ENCODE data around the gene CELA3B. TPM values are rescaled to one million over a fixed set of nuclear protein-coding genes. Genes with fewer than 3 reads are reported as not detected.

CELA3B gene
- total and polyA plus RNA-seq, 2 of the 13 experiments (the other 11 are each of a cell fraction or from before 2014, with no cell fraction given), result 0.34 TPM; not detected in 1

- no peak for TF ChIP-seq ETS1 (CRISPR knock-in tag; IDR thresholded peaks at IDR 0.05)
- peak; percentile 91 for TF ChIP-seq SP5 (CRISPR knock-in tag; IDR thresholded peaks at IDR 0.05; ENCODE audit: borderline replicate concordance, low read depth)
- TF ChIP-seq SNAPC2 (CRISPR knock-in tag; IDR thresholded peaks at IDR 0.05), result peak; percentile 65; the same call in 1 of the 2 replicates
- TF ChIP-seq RELA (CRISPR knock-in tag; IDR thresholded peaks at IDR 0.05), result no peak
- TF ChIP-seq ZNF292 (CRISPR knock-in tag; IDR thresholded peaks at IDR 0.05; ENCODE audit: borderline replicate concordance, low read depth), result peak; percentile 80; the same call in 1 of the 2 replicates
- TF ChIP-seq RXRB (CRISPR knock-in tag; IDR thresholded peaks at IDR 0.05; ENCODE audit: borderline replicate concordance), result peak; percentile 76
- TF ChIP-seq ZNF121 (CRISPR knock-in tag; IDR thresholded peaks at IDR 0.05), result no peak
- peak; percentile 52; the same call in 1 of the 2 replicates for TF ChIP-seq ZNF747 (CRISPR knock-in tag; IDR thresholded peaks at IDR 0.05; ENCODE audit: borderline replicate concordance)
- no peak for TF ChIP-seq HOXD1 (CRISPR knock-in tag; IDR thresholded peaks at IDR 0.05)
- peak; percentile 57; the same call in 1 of the 2 replicates for TF ChIP-seq ZC3H13 (CRISPR knock-in tag; IDR thresholded peaks at IDR 0.05)
- TF ChIP-seq ZSCAN30 (CRISPR knock-in tag; IDR thresholded peaks at IDR 0.05), result no peak
- no peak for TF ChIP-seq ZNF558 (CRISPR knock-in tag; IDR thresholded peaks at IDR 0.05; ENCODE audit: borderline replicate concordance)
- TF ChIP-seq TBP (CRISPR knock-in tag; IDR thresholded peaks at IDR 0.05), result 0 out of 2 replicates have a peak, but pooled peaks have one; percentile 40
- TF ChIP-seq, protein P1, sequence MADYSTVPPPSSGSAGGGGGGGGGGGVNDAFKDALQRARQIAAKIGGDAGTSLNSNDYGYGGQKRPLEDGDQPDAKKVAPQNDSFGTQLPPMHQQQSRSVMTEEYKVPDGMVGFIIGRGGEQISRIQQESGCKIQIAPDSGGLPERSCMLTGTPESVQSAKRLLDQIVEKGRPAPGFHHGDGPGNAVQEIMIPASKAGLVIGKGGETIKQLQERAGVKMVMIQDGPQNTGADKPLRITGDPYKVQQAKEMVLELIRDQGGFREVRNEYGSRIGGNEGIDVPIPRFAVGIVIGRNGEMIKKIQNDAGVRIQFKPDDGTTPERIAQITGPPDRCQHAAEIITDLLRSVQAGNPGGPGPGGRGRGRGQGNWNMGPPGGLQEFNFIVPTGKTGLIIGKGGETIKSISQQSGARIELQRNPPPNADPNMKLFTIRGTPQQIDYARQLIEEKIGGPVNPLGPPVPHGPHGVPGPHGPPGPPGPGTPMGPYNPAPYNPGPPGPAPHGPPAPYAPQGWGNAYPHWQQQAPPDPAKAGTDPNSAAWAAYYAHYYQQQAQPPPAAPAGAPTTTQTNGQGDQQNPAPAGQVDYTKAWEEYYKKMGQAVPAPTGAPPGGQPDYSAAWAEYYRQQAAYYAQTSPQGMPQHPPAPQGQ (CRISPR knock-in tag; IDR thresholded peaks at IDR 0.05; ENCODE audit: borderline replicate concordance), result no peak
- TF ChIP-seq ZNF34 (CRISPR knock-in tag; IDR thresholded peaks at IDR 0.05; ENCODE audit: borderline replicate concordance), result no peak
- TF ChIP-seq, protein P2, sequence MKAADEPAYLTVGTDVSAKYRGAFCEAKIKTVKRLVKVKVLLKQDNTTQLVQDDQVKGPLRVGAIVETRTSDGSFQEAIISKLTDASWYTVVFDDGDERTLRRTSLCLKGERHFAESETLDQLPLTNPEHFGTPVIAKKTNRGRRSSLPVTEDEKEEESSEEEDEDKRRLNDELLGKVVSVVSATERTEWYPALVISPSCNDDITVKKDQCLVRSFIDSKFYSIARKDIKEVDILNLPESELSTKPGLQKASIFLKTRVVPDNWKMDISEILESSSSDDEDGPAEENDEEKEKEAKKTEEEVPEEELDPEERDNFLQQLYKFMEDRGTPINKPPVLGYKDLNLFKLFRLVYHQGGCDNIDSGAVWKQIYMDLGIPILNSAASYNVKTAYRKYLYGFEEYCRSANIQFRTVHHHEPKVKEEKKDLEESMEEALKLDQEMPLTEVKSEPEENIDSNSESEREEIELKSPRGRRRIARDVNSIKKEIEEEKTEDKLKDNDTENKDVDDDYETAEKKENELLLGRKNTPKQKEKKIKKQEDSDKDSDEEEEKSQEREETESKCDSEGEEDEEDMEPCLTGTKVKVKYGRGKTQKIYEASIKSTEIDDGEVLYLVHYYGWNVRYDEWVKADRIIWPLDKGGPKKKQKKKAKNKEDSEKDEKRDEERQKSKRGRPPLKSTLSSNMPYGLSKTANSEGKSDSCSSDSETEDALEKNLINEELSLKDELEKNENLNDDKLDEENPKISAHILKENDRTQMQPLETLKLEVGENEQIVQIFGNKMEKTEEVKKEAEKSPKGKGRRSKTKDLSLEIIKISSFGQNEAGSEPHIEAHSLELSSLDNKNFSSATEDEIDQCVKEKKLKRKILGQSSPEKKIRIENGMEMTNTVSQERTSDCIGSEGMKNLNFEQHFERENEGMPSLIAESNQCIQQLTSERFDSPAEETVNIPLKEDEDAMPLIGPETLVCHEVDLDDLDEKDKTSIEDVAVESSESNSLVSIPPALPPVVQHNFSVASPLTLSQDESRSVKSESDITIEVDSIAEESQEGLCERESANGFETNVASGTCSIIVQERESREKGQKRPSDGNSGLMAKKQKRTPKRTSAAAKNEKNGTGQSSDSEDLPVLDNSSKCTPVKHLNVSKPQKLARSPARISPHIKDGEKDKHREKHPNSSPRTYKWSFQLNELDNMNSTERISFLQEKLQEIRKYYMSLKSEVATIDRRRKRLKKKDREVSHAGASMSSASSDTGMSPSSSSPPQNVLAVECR (CRISPR knock-in tag; IDR thresholded peaks at IDR 0.05; ENCODE audit: borderline replicate concordance), result peak; percentile 64; the same call in 1 of the 2 replicates
- TF ChIP-seq FOSL2 (CRISPR knock-in tag; IDR thresholded peaks at IDR 0.05), result peak; percentile 53
- TF ChIP-seq RARA (CRISPR knock-in tag; IDR thresholded peaks at IDR 0.05), result peak; percentile 85
- TF ChIP-seq IRX3 (CRISPR knock-in tag; IDR thresholded peaks at IDR 0.05; ENCODE audit: borderline replicate concordance, low read depth), result no peak
- no peak for TF ChIP-seq ZNF713 (CRISPR knock-in tag; IDR thresholded peaks at IDR 0.05)
- TF ChIP-seq NONO (IDR thresholded peaks at IDR 0.05), result no peak
- 0 out of 2 replicates have a peak, but pooled peaks have one; percentile 33 for TF ChIP-seq NONO (CRISPR knock-in tag; conservative IDR thresholded peaks at IDR 0.05)
These were observed 29.8 kb upstream of the CELA3B start (continued) for GRCh38 chr1:21946836-21947587.

All from HepG2 (cell line).